Measurements from ENCODE around the gene DOCK8. TPM values are rescaled to one million over a fixed set of nuclear protein-coding genes. Genes with fewer than 3 reads are reported as not detected.

DOCK8 gene
- total RNA-seq, 2 donors from 2014 or later = 5.9 to 10.9 TPM

DNA sequence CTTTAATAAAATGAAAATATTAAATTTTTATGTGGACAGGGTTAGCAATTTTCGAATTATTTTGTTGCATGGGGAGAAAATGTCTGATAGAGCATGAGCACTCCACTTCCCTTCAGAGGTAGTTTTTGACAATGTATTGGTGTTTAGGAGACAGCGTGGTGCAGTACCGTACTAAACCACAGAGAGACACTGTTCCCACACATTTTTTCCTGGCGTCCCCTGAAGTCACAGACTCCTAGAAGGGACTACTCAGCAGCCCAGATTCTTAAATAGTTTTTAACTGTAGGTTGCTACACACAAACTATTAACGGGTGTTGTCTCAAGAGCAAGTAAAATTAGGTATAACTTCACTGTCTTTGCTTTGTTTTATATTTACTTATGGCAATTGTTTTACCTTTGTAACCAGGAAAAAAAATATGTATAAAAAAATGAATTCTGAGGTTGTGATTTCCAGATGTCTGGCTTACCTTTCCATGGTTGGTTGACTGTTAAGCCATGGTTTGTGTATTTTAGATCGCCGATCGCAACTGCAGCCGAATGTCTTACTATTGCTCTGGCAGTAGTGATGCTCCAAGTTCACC, 171.2 kb downstream of the DOCK8 start:
- Histone ChIP-seq H3K4me1 (no peaks in the 10 kb centered on the region), H3K27me3 (no peaks in the 10 kb centered on the region), H3K9me3 (no peaks in the 10 kb centered on the region), H3K36me3 (replicated peaks in 1 of 2; ENCODE audit: insufficient read depth in 1 of 2, low read depth in 2 of 2) (no peaks in the 10 kb centered on the region), H3K27ac (no peak overlapping the region), H3K4me3 (no peak overlapping the region)
- intact Hi-C loops (cut with DNase I) = no loop called here
- DNase-seq (peak; percentile 47 to 68 (median 64)), ATAC-seq (peak; percentile 91)
- no peak for TF ChIP-seq POLR2A (IDR thresholded peaks at IDR 0.05)
- TF ChIP-seq, protein P1, sequence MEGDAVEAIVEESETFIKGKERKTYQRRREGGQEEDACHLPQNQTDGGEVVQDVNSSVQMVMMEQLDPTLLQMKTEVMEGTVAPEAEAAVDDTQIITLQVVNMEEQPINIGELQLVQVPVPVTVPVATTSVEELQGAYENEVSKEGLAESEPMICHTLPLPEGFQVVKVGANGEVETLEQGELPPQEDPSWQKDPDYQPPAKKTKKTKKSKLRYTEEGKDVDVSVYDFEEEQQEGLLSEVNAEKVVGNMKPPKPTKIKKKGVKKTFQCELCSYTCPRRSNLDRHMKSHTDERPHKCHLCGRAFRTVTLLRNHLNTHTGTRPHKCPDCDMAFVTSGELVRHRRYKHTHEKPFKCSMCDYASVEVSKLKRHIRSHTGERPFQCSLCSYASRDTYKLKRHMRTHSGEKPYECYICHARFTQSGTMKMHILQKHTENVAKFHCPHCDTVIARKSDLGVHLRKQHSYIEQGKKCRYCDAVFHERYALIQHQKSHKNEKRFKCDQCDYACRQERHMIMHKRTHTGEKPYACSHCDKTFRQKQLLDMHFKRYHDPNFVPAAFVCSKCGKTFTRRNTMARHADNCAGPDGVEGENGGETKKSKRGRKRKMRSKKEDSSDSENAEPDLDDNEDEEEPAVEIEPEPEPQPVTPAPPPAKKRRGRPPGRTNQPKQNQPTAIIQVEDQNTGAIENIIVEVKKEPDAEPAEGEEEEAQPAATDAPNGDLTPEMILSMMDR (IDR thresholded peaks at IDR 0.05) = peak; percentile 84 to 94 (median 90)
- 34% methylated on average over 9 of the region's 9 CpGs for WGBS, 2 donors

DNA sequence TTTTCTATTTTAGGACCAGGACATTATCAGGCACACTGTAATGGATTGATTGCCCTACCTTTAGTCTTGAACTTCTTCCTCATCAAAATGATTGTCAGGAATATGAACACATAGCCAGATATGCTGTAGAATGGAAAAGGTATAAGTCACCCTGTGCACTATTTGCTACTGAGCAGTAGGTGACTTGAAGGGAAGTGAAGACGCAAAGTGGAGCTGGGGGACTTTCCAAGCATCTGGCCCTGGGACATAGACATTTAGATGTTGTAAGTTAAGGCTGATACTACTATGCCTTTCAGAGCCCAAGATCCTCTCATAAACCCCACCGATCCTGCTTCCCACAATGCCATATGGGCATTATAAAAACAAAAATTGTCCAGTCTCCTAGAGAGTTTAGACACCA, 174.5 kb downstream of the DOCK8 start:
- TF ChIP-seq, protein P1 (IDR thresholded peaks at IDR 0.05) = no peak
- no peak for TF ChIP-seq POLR2A (IDR thresholded peaks at IDR 0.05)
- no peak overlapping the region for H3K27ac ChIP-seq
- ATAC-seq = no peak
- intact Hi-C loops (cut with DNase I) = no loop called here
- H3K4me1 ChIP-seq = no peaks in the 10 kb centered on the region
- WGBS, 2 donors = 93 to 98% methylated on average over 2 of the region's 2 CpGs
- H3K4me3 ChIP-seq = no peak overlapping the region
- no peak for DNase-seq
- H3K36me3 ChIP-seq (replicated peaks in 1 of 2; ENCODE audit: insufficient read depth in 1 of 2, low read depth in 2 of 2) = no peaks in the 10 kb centered on the region
- no peaks in the 10 kb centered on the region for H3K9me3 ChIP-seq
- no peaks in the 10 kb centered on the region for H3K27me3 ChIP-seq

DNA sequence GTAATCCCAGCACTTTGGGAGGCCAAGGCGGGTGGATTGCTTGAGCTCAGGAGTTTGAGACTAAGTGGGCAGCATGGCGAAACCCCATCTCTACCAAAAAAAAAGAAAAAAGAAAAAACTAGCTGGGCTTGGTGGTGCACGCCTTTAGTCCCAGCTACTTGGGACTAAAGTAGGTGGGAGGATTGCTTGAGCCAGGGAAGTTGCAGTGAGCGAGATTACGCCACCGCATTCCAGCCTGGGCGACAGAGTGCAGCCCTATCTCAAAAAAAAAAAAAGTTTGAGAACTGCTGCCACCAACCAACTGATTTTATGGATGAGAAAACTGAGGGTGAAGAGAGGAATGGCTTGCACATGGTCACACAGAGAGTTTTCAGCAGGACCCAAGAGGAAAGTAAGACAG, 175.1 kb downstream of the DOCK8 start:
- no peak overlapping the region for H3K27ac ChIP-seq
- no peaks in the 10 kb centered on the region for H3K9me3 ChIP-seq
- H3K36me3 ChIP-seq (replicated peaks in 1 of 2; ENCODE audit: insufficient read depth in 1 of 2, low read depth in 2 of 2) = no peaks in the 10 kb centered on the region
- intact Hi-C loops (cut with DNase I) = no loop called here
- DNase-seq (no peak), ATAC-seq (no peak)
- no peak overlapping the region for H3K4me3 ChIP-seq
- no peak for TF ChIP-seq POLR2A (IDR thresholded peaks at IDR 0.05)
- TF ChIP-seq, protein P1 (IDR thresholded peaks at IDR 0.05) = no peak
- H3K27me3 ChIP-seq = no peaks in the 10 kb centered on the region
- H3K4me1 ChIP-seq = peaks cover 5% of the 10 kb centered on the region
- WGBS, 2 donors = 92 to 96% methylated on average over 7 of the region's 7 CpGs

DNA sequence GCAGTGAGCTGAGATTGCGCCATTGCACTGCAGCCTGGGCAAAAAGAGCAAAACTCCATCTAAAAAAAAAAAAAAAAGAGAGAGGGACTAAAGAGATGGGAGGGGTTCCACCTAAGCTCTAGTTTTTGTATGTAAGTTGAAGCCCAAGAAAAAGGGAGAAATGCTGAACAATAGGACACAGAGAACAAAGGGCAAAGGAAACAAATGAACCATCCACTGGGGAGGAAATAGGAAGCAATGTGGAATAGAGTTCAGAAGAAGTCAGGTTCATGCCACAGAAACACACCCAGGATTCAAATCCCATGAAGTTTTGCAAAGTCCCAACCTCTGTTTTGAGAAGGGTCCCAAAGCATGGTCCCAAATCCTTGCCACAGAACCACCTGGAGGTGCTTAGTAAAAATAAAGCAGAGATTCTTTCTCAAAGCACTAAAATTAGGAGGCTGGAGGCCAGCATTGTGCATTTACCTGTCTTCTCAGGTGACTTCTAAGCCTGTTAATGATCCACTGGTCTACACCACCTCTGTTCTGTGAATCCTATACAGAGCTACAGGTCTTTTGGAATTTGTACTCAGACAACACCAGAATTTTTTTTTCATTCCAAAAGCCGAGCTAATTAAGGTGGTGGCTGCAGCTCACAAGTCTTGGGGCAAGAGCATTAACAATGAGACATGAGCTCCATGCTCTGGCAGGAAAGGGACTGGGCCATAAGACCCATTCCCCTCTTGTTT, 177.6 kb downstream of the DOCK8 start:
- intact Hi-C loops (cut with DNase I) = no loop called here
- H3K4me1 ChIP-seq = peaks cover 5% of the 10 kb centered on the region
- no peak for DNase-seq
- H3K27me3 ChIP-seq = no peaks in the 10 kb centered on the region
- whole genome bisulfite sequencing, 2 donors = 94 to 100% methylated on average over 2 of the region's 2 CpGs
- H3K9me3 ChIP-seq = no peaks in the 10 kb centered on the region
- ATAC-seq = no peak
- no peaks in the 10 kb centered on the region for H3K36me3 ChIP-seq (replicated peaks in 1 of 2; ENCODE audit: insufficient read depth in 1 of 2, low read depth in 2 of 2)
- H3K27ac ChIP-seq = no peak overlapping the region
- TF ChIP-seq, protein P1 (IDR thresholded peaks at IDR 0.05) = no peak
- no peak for TF ChIP-seq POLR2A (IDR thresholded peaks at IDR 0.05)
- H3K4me3 ChIP-seq = no peak overlapping the region
